GM12875 (cell line): ENCODE results near the gene AIG1.

ENCODE experiments used
- H3K4me3 ChIP-seq: one replicate; pipeline ENCODE4 v1.5.1; 2011; ENCODE audit warnings: low read depth, low read length, control low read depth
- TF ChIP-seq, protein P1 (sequence below): IDR thresholded peaks from 2 replicates; pipeline ENCODE4 v1.5.1; 2011; ENCODE audit warnings: low read depth, mild to moderate bottlenecking, control low read depth, inconsistent platforms, low read length, moderate library complexity, borderline replicate concordance; ENCODE audit not compliant: insufficient read depth

The AIG1 gene

DNA sequence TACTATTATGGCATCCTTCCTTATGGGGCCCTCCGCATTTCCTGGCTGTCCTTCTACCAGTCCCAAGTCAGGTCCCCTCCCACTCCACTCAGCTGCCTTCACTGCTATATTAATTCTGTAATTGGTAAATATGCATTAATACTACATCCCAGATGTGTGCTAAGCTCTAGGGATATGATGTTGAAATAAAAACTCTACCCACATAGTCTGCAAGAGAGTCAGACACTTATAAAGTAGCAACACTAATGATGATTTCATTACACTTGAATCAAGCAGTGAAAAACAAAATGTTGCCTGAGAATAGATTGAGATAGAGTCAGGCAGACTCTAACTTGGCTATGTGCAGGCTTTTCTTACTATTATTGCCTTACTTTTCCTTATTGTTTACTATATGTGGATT lies 62.4 kb downstream of the AIG1 start:
- no peak overlapping the region for H3K4me3 ChIP-seq
- TF ChIP-seq, protein P1, sequence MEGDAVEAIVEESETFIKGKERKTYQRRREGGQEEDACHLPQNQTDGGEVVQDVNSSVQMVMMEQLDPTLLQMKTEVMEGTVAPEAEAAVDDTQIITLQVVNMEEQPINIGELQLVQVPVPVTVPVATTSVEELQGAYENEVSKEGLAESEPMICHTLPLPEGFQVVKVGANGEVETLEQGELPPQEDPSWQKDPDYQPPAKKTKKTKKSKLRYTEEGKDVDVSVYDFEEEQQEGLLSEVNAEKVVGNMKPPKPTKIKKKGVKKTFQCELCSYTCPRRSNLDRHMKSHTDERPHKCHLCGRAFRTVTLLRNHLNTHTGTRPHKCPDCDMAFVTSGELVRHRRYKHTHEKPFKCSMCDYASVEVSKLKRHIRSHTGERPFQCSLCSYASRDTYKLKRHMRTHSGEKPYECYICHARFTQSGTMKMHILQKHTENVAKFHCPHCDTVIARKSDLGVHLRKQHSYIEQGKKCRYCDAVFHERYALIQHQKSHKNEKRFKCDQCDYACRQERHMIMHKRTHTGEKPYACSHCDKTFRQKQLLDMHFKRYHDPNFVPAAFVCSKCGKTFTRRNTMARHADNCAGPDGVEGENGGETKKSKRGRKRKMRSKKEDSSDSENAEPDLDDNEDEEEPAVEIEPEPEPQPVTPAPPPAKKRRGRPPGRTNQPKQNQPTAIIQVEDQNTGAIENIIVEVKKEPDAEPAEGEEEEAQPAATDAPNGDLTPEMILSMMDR = no peak

DNA sequence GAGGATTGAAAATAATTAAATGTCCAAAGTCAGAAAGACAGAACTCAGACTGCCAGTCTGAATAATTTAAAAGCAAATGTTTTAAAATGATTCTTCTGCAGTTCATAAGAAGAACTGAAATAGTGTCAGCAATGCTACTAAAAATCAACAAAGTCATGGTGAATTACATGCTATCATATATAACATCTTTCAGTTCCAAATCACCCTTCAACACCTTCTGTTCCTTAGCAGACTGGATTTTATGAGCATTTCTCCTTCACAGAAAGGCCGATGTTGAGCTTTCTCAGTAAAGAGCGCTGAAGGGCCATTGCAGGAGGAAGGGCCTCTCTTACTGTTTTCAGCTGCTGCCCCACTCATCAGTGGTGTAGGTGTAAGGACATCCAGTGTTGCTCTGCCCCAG lies 63.3 kb downstream of the AIG1 start:
- H3K4me3 ChIP-seq = no peak overlapping the region
- TF ChIP-seq, protein P1 = no peak

DNA sequence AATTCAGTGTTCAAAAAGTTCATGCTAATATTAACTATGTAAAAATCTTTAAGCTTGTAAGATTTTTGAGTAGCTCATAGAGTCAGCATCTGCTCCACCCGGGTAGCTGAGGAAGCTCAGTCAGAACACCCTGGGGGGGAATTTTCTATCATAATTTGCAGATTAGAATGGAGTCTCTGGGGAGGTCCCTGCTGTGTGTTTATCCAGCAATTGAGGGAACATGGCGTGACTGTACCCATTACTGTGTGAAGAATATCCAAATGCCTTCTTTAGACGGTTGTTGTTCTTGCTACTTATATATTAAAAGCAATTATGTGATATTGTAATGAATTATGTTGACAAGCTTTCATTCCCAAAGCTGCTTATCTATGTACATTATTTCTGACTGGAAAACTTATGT lies 64.8 kb downstream of the AIG1 start:
- TF ChIP-seq, protein P1 = no peak

DNA sequence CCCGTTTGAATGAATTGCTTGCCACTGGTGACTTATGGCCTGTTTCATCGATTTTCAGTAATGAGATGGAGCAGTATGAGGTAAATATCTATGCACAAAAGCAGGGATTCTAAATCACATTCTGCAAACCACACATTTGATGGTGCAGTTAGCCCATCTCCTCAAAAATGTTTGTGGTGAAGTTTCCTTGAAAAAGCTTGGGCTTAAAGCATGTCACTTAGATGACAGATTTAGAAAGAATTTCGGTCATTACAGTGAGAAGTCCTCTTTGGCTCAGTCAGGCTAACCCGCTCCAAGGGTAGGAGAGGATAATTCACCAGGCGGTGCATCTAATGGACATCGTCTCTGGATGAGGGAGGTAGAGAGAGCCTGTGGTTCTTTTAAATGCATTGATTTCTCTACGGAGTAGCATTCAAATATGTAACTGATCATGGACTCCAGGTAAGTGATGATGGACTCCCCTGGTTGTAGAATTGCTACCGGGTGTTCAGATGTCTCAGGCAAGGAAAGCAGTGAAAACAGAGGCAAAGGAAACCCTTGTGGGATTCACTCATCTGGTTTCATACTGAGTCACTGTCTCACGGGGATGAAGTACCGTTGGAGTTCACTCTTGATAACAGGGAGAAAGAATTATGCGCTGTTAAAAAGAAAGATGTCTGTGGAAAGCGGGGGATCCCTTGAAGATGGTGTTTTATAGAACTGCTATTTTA lies 65.3 kb downstream of the AIG1 start:
- TF ChIP-seq, protein P1 = no peak
- no peak overlapping the region for H3K4me3 ChIP-seq

More for the DNA sequence above, 64.8 kb downstream of the AIG1 start:
- no peak overlapping the region for H3K4me3 ChIP-seq

DNA sequence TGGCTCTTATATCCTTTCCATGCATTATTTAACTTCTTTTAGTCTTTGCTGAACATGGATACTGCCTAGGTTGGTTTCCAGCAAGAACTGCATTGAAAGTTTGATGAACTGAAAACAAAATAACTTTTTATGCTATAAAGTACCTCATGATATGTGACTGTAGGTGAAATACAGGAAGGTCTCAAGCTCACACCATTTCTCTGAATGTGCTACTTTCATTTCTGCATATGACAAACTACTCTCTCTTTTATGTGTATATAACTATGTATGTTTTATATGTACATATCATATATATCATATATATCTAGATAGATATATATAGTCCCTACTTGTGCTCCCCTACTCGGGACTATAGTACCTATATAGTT lies 65.9 kb downstream of the AIG1 start:
- no peak overlapping the region for H3K4me3 ChIP-seq
- TF ChIP-seq, protein P1 = no peak

DNA sequence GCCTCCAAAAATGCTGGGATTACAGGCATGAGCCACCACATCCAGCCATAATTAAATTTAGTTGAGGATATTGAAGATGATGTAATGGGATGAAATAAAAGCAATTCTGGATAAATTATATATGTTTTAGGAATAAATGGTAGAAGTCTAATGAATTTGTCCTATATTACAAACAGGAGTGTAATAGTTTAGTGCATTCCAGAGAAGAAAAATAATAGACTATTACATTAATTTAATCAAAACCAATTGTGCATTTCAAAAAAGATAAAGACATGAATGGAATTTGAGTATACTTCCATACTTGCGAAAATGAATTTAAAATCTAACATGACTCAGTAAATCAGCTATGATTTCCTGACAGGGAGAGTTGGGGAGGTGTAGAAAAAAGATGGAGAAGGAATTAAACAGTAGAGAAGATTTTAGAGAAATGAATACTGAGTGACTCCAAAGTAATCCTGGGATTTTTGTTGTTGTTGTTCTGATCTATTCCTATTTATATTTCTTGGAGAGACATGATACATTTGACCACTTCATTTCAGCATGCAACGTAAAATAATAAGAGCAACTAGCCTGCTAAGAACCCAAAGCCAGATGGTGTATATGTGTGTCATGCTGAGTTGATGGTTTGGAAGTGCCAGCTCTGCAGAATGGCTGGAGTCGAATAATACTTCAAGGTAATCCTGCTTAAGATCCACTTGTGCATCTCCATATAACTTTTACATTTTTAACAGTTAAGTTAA lies 67.4 kb downstream of the AIG1 start:
- no peak overlapping the region for H3K4me3 ChIP-seq
- TF ChIP-seq, protein P1 = no peak

DNA sequence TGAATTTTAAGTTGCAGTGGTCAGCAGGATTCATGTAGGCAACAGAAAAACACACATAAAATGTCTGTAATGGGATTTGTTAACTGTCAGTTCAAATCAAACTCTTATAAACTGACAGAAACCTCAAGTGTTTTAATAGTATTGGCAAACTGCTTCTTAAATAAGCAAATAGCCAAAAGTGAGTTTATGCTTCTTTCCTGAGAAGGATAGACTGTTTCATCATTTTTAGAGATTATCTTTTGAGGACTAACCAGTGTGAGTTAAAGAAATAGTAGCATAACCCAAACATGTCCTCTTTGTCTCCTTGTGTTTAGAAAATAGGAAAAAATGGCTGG lies 68.0 kb downstream of the AIG1 start:
- no peak overlapping the region for H3K4me3 ChIP-seq

More for the DNA sequence above, 68.0 kb downstream of the AIG1 start:
- TF ChIP-seq, protein P1 = no peak
